DMS 273 treated with DMSO at 0.1 percent for 48 hours (cell line): ENCODE data around the gene RNF157.
A peak's percentile ranks its signal among the peaks of the same experiment; 100 is the strongest.
"Not testable (repeated sequence)": the region's sequence is repeated elsewhere in the genome, so short reads cannot be mapped to it uniquely, and the experiment has no call there.

ENCODE experiments used
- DNase-seq: peaks from one replicate; lab custom pipeline; 2025; lab: John Stamatoyannopoulos, UW

The RNF157 gene

GRCh38 chr17:76189741-76190140, 50.6 kb downstream of the RNF157 start:
- no peak for DNase-seq

DNA sequence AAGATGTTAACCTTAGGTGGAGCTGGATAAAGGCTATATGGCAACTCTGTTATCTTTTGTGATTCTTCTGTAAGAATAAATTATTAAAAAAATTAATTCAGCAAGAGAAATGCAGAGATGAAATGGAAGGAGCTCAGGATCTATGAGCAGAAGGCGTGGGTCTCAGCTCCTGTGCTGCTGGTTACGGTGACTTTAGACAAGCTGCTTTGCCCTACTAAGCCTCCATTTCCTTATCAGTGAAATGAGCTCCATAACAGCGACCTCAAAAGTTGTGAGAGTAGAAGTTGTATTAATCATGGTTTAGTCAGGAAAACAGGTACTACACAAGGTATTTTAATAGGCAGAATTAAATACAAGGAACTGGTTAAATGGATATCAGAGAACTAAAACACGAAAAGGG, 51.0 kb downstream of the RNF157 start:
- no peak for DNase-seq

- DNase-seq: no peak
Observed at GRCh38 chr17:76188213-76189016, 51.9 kb downstream of the RNF157 start.

GRCh38 chr17:76186774-76187173, 53.5 kb downstream of the RNF157 start:
- DNase-seq: not testable (repeated sequence)

GRCh38 chr17:76184290-76184689, 56.0 kb downstream of the RNF157 start:
- no peak for DNase-seq

DNA sequence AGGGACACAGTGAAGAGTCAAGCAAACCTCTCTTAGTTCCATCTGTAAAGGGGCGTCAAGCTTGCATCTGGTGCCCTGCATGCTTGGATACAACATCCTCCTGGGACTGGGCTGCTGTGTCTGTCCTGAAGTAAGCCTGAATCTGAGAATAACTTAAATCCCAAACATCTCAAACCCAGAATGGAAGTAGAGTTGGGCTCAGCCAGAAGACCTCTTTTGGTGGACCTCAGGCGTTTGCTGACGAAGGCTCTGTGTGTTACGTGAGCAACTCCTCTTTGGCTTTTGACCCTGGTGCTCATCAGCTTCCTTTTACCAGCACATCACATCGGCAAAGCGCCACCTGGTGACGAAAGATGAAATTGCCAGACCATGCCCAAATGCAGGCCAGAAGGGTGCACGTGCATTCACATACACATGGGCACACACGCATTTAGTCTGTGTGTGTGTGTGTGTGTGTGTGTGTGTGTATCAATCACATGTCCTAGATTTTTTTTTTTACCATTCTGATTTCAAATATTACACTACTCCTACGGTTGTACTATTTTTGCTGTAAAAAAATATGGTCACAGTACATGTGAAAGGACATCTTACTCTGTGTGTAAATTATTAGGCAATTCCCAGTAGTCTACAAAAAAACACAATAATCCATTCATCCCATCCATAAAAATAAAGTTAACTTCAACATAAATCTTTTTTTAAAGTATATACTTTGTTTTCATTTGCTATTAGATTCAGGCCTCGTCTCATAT, 58.1 kb downstream of the RNF157 start:
- DNase-seq: peak; percentile 75

DNA sequence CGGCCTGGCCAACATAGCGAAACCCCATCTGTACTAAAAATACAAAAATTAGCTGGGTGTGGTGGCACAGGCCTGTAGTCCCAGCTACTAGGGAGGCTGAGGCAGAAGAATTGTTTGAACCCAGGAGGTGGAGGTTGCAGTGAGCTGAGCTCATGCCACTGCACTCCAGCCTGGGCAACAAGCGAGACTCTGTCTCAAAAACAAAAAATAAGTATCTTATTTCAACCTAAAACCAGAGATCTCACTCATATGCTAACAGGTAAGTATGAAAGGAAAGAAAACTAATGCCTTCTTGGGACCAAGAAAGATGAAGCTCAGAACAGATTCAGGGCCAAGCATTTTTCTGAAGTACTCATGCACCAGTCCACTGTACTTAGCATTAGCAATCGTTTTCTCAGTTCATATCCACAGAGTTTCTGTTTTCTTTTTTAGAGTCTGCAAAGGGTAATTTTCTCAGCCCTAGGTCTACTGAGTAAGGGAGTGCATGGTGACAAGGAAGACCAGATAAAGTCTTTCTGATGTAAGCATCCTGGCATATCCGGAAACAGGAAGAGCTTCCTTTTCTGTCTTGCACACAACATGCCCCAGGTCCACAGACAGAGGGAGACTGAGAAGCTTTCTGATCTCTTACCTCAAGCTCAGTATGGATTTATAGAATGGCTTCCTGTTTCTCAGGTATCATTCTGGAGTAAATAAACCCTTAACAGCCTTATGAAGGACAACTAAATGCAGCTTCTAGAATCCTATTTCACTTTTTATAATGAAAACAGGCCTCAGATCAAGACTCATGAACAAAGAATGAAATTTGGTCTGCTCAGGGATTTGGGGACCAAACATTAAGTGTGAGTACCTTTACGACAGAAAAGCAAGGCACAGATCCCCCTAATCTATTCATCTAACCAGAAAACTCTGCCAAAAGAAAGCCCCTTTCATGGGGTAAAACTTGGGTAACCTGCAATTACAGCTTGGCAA, 60.5 kb downstream of the RNF157 start:
- DNase-seq: no peak

GRCh38 chr17:76178124-76178523, 62.2 kb downstream of the RNF157 start:
- no peak for DNase-seq

GRCh38 chr17:76176701-76177574, 63.4 kb downstream of the RNF157 start:
- no peak for DNase-seq

GRCh38 chr17:76174037-76174436, 66.3 kb downstream of the RNF157 start:
- DNase-seq: no peak

- no peak for DNase-seq
Observed at GRCh38 chr17:76173474-76173873, 66.8 kb downstream of the RNF157 start.

DNA sequence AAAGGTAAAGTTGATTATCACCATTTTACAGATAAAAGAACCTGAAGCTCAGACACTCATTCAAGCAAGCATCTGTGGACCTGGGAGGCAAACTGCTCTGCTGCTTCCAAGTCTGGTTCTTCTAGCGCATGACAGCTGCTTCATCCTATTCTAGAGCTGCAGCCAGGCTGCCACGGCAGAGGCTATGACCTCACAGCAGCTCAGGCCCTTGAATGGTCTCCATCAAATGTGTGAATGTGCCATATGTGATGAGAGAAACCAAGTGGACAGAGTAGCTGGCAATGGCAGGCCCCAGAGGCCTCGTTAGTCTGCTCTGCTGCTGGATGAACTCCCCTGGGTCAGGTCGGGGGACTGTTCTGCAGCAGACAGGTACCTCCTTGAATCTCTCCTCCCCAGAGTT, 68.6 kb downstream of the RNF157 start:
- no peak for DNase-seq

- DNase-seq: no peak
Observed at GRCh38 chr17:76170114-76170513, 70.2 kb downstream of the RNF157 start.

DNA sequence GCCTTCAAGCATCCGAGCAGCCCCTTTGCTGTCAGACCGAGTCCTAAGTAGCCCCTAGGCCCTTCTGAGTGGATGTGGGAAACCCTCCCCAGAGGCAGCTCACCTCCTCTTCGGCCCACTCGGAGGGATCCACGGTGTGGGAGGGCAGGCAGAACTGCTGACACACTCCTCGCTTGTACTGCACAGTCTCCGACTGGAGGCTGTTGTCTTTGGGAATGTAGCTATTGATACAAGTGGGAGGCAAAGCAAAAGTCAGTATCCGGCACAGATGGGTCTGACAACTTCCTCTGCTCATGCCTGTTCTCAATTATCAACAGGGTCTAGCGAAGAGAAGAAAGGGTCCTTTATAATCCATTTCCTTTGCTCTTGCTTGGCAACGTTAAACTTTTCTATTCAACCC, 73.4 kb downstream of the RNF157 start:
- no peak for DNase-seq

GRCh38 chr17:76166168-76166567, 74.1 kb downstream of the RNF157 start:
- no peak for DNase-seq

DNA sequence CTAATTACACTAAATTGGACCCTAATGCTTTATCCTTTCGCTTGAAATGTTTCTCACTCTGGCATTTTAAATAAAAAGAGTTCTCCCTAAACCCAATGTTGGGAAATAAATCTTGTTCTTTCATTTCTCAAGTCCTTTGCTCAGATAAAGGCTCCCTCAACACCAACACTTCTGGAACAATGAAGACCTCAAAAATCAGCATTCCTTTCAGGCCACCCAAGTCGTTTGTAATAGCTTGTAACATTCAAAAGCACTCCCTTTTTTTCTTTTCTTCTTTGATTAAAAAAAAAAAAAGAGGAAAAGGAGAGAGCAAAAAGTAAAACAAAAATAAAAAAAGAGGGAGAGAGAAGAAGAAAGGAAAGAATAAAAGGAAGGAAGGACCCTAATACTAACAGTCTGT, 76.0 kb downstream of the RNF157 start:
- no peak for DNase-seq

- no peak for DNase-seq
Observed at GRCh38 chr17:76163919-76164318, 76.4 kb downstream of the RNF157 start.

DNA sequence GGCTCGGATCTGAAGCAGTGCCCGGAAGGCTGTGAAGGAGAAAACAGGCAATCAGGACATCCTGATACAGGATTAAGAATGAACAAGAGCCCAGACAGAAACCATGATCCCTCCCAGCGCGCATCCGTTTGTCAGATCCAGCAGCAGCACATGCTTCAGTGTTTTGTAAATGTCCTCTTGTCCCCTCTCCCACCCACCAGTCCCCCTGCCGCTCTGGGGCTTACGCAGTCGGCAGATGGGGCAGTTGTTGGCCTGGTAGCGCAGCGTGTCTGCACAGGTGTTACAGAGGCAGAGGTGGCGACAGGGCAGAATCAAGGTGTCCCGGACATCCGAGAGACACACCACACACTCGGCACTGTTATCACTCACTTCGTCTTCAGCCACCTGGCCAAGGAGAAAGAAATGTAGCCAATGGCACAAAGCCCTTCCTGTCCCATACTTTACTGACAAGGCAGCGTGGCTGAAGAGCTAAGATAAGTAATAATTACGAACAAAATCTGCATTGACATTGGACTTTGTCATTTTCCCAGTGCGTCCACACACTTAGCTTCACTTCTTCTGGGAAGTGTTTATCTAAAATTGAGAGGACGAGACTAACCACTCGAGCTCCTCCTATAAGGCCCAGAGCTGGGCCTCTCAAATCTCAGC, 78.5 kb downstream of the RNF157 start:
- DNase-seq: no peak

DNA sequence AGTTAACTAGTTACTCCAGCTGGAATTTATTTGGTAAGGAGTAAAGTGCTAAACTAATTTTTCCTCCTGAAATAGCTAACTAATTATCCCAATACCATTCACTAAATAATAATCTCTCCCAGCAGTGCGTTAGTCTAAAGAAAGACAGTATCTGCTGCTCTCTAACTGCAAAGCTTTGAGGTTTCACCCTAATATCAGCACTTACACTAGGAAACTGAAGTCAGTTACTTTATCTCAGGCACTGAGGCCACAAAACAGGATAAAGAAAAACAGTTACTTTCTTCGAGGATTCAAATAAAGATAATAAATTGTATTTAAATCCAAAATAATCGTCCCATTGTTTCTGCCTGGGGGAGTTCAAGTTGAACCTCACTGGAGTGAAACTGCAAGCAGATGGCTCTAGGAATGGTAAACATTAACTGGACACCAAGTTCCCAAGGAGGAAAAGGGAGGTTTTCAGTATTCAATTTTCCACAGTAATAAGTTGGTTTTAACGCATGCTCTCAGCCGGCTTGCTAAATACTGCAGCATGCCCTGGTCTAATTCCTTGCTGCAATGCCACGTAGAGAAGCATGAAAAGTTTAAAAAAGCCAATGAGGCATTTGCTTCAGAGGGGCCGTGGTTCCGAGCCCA, 79.3 kb downstream of the RNF157 start:
- DNase-seq: no peak

GRCh38 chr17:76159157-76159556, 81.1 kb downstream of the RNF157 start:
- DNase-seq: no peak
